Osteocyte (in vitro differentiated cells): Measurements from ENCODE around the gene ABHD17A. TPM values are rescaled to one million over a fixed set of nuclear protein-coding genes. Genes with fewer than 3 reads are reported as not detected.

Experiments used
- DNase-seq: peaks from one replicate; pipeline ENCODE4 v3.0.0; 2021; ENCODE audit warnings: mixed read lengths; ENCODE audit not compliant: unreplicated experiment; ENCODE audit errors: extremely low spot score
- H3K27ac Mint-ChIP-seq: one replicate; pipeline ENCODE4 v1.8.0; 2021; ENCODE audit warnings: mild to moderate bottlenecking, mixed read lengths; ENCODE audit not compliant: unreplicated experiment
- H3K27me3 Mint-ChIP-seq: one replicate; pipeline ENCODE4 v1.8.0; 2021; ENCODE audit warnings: mixed read lengths; ENCODE audit not compliant: unreplicated experiment
- H3K36me3 Mint-ChIP-seq: one replicate; pipeline ENCODE4 v1.8.0; 2021; ENCODE audit warnings: mixed read lengths; ENCODE audit not compliant: unreplicated experiment
- H3K4me1 Mint-ChIP-seq: one replicate; pipeline ENCODE4 v1.8.0; 2021; ENCODE audit warnings: mixed read lengths; ENCODE audit not compliant: unreplicated experiment
- H3K4me3 Mint-ChIP-seq: one replicate; pipeline ENCODE4 v1.8.0; 2021; ENCODE audit warnings: mild to moderate bottlenecking, moderate library complexity, mixed read lengths; ENCODE audit not compliant: unreplicated experiment
- H3K9me3 Mint-ChIP-seq: one replicate; pipeline ENCODE4 v1.8.0; 2021; ENCODE audit warnings: mixed read lengths; ENCODE audit not compliant: unreplicated experiment
- CTCF ChIP-seq: fragments of 200-600 bp; sonication (generic); IDR thresholded peaks from 2 replicates; pipeline ENCODE4 v1.5.0; 2021; ENCODE audit warnings: antibody characterized with exemption, mild to moderate bottlenecking, moderate library complexity
- total RNA-seq: library from RNA; stranded (reverse); gene quantifications from 2 replicates; pipeline ENCODE4 v1.2.1, GENCODE V29; 2021

The ABHD17A gene
- total RNA-seq, 1 donor from 2014 or later, result 63.4 TPM

GRCh38 chr19:1871140-1871597, 14.1 kb downstream of the ABHD17A start:
- TF ChIP-seq CTCF, result no peak
- H3K27ac Mint-ChIP-seq, result no peak overlapping the region
- no peak for DNase-seq
- no peak overlapping the region for H3K4me3 Mint-ChIP-seq
- peaks cover 22% of the 10 kb centered on the region for H3K4me1 Mint-ChIP-seq
- no peaks in the 10 kb centered on the region for H3K27me3 Mint-ChIP-seq
- no peaks in the 10 kb centered on the region for H3K9me3 Mint-ChIP-seq
- no peaks in the 10 kb centered on the region for H3K36me3 Mint-ChIP-seq

GRCh38 chr19:1868971-1869370, 16.3 kb downstream of the ABHD17A start:
- H3K9me3 Mint-ChIP-seq, result no peaks in the 10 kb centered on the region
- no peak for TF ChIP-seq CTCF
- no peak for DNase-seq
- H3K27me3 Mint-ChIP-seq, result no peaks in the 10 kb centered on the region
- H3K36me3 Mint-ChIP-seq, result no peaks in the 10 kb centered on the region
- no peak overlapping the region for H3K4me3 Mint-ChIP-seq
- H3K27ac Mint-ChIP-seq, result no peak overlapping the region
- H3K4me1 Mint-ChIP-seq, result peaks cover 7% of the 10 kb centered on the region

DNA sequence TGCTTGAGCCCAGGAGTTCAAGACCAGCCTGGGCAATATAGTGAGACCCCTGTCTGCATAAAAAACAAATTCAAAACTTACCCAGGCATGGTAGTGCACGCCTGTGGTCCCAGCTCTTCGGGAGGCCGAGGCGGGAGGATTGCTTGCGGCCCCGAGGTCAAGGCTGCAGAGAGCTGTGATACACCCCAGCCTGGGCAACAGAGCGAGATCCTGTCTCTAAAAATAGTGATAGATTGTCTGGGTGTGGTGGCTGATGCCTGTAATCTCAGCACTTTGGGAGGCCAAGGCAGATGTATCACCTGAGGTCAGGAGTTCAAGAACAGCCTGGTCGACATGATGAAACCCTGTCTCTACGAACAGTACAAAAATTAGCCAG, 18.0 kb downstream of the ABHD17A start:
- no peaks in the 10 kb centered on the region for H3K36me3 Mint-ChIP-seq
- no peak overlapping the region for H3K27ac Mint-ChIP-seq
- no peak for DNase-seq
- no peak overlapping the region for H3K4me3 Mint-ChIP-seq
- H3K9me3 Mint-ChIP-seq, result no peaks in the 10 kb centered on the region
- peaks cover 4% of the 10 kb centered on the region for H3K4me1 Mint-ChIP-seq
- H3K27me3 Mint-ChIP-seq, result no peaks in the 10 kb centered on the region
- TF ChIP-seq CTCF, result no peak

DNA sequence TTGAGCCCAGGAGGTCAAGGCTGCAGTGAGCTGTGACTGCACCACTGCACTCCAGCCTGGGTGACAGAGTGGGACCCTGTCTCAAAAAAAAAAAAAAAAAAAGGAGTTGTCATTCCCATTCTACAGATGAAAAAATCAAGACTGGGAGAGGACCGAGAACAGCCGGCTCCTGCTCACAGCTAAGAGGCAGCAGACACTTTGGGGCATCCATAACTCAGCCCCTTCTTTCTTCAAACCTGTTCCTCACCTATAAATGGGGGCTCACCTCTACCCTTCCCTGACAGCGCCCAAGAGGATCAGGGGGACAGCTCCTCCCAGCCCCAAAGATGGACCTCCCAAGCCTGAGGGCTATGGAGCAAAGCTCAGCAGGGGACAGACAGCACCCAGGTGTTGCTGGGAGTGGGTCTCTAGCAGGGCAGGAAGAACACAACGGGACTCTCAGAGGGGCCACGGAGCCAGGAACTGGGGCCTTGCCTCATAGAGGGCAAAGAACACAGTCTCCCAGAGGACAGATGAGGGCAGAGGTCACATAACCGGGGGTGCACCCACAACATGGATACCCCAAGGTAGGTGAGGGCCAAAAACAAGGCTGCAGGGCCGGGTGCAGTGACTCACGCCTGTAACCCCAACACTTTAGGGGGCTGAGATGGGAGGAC, 18.5 kb downstream of the ABHD17A start:
- Mint-ChIP-seq H3K4me1 (peaks cover 9% of the 10 kb centered on the region), H3K4me3 (no peak overlapping the region), H3K9me3 (no peaks in the 10 kb centered on the region), H3K27me3 (no peaks in the 10 kb centered on the region), H3K36me3 (no peaks in the 10 kb centered on the region), H3K27ac (no peak overlapping the region)
- DNase-seq, result no peak
- TF ChIP-seq CTCF, result no peak

DNA sequence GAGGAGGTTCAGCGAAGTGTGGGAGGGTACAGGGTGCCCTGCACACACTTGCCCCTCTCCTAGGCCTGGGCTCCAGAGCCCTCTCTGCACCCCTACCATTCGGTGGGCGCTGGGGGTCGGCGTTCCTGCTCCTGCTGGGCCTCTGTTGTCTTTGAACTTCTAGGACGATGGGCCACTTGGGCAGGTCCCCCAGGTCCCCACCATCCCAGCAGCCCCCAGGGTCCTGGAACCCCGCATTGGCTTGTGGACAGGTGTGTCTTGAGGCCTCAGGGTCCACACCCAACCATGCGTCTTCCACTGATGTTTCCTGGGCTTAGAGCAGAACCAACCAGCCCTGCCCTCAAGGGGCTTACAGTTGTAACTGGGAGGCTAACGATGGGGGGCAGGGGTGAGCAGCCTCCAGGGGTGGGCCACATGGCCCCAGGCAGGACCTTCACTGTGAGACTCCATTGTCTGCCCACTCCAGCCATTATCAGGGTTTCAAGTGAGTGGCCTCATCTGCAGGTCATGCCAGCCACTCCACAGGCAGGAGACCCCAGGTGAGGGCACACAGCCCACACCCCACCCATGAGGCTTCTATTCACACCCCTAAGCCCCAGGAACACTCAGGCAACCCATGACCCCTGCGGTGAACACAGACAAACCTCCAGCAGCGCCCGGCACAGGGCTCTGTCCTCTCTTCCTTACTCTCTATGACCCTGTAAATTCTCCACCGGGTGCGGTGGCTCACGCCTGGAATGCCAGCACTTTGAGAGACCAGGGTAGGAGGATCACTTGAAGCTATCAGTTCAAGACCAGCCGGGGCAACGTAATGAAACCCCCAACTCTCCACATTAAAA, 19.9 kb downstream of the ABHD17A start:
- TF ChIP-seq CTCF, result no peak
- peak overlapping the region; percentile 31 for H3K27ac Mint-ChIP-seq
- H3K9me3 Mint-ChIP-seq, result no peaks in the 10 kb centered on the region
- DNase-seq, result no peak
- no peaks in the 10 kb centered on the region for H3K36me3 Mint-ChIP-seq
- H3K4me1 Mint-ChIP-seq, result peaks cover 23% of the 10 kb centered on the region
- peak overlapping the region; percentile 62 for H3K4me3 Mint-ChIP-seq
- H3K27me3 Mint-ChIP-seq, result no peaks in the 10 kb centered on the region
